K562 (cell line): ENCODE results near the gene COQ9. TPM values are rescaled to one million over a fixed set of nuclear protein-coding genes. Genes with fewer than 3 reads are reported as not detected.

ENCODE experiments used
- ATAC-seq: fragments of 200-7000 bp; cut with Tn5 transposase; 3 replicates; pipeline ENCODE4 v1.9.1; 2020; ENCODE audit warnings: moderate library complexity
- BruUV-seq: library from RNA; stranded (reverse); fragments of 400-500 nt; replicated peaks from 2 replicates; lab custom pipeline; 2021; lab: Mats Ljungman, UMichigan
- CTCF ChIA-PET: fragments of 300-600 bp; formaldehyde crosslinking; extraction: SDS; loops from one replicate; lab custom pipeline; 2021; ENCODE audit warnings: low intra/inter-chr PET ratio; lab: Yijun Ruan, JAX
- POLR2A ChIA-PET: fragments of 300-600, 350-650 bp; sonication (Branson Sonifier 250); formaldehyde crosslinking; extraction: SDS; loops from one replicate; lab custom pipeline; 2021; ENCODE audit warnings: antibody characterized with exemption, inconsistent platforms; lab: Yijun Ruan, JAX
- DNase-seq, 4 experiments: peaks; one replicate each; pipeline versions ENCODE4 v3.0.0 to v3.0.0-alpha.2; 2011 to 2018; ENCODE audit warnings: low spot score in 3 of 4, mixed read lengths in 3 of 4; ENCODE audit errors: extremely low read depth in 1 of 4
- FAIRE-seq: peaks from 2 replicates; lab custom pipeline; 2011; peaks lifted over from hg19 to GRCh38; lab: Jason Lieb, UNC
- H2AFZ ChIP-seq: 2 replicates; pipeline ENCODE4 v1.6.0; 2011; ENCODE audit warnings: low read depth, low read length, control low read depth, inconsistent platforms
- H3K27ac ChIP-seq: fragments of 200-600 bp; 3 replicates; pipeline ENCODE4 v1.8.0; 2011; ENCODE audit warnings: low read depth, mild to moderate bottlenecking, control low read depth, inconsistent platforms, low read length, moderate library complexity, mixed read lengths; ENCODE audit errors: extremely low read depth
- H3K27me3 ChIP-seq, 2 experiments: fragments of 300-600 bp in 1 of 2; 2 replicates in 1 of 2; 3 replicates in 1 of 2; pipeline versions ENCODE4 v1.6.0 to v1.8.0; 2011; ENCODE audit warnings: inconsistent platforms in 2 of 2, low read length in 2 of 2, mild to moderate bottlenecking in 1 of 2, mixed read lengths in 1 of 2, moderate library complexity in 1 of 2; ENCODE audit not compliant: control insufficient read depth in 2 of 2, insufficient read depth in 2 of 2
- H3K36me3 ChIP-seq: fragments of 300-600 bp; 3 replicates; pipeline ENCODE4 v1.8.0; 2011; ENCODE audit warnings: mild to moderate bottlenecking, low read length, inconsistent platforms; ENCODE audit not compliant: control insufficient read depth, insufficient read depth
- H3K4me1 ChIP-seq, 2 experiments: fragments of 200-600 bp in 1 of 2; replicated peaks in 1 of 2; 2 replicates in 1 of 2; 3 replicates in 1 of 2; pipeline versions ENCODE4 v1.5.1 to v1.8.0; 2011; ENCODE audit warnings: inconsistent platforms in 2 of 2, low read length in 2 of 2, mild to moderate bottlenecking in 1 of 2, mixed read lengths in 1 of 2, moderate library complexity in 1 of 2; ENCODE audit not compliant: control insufficient read depth in 2 of 2, insufficient read depth in 2 of 2
- H3K4me2 ChIP-seq: 2 replicates; pipeline ENCODE4 v1.6.1; 2011; ENCODE audit warnings: low read length, control low read depth, inconsistent platforms, mixed read lengths; ENCODE audit not compliant: insufficient read depth
- H3K4me3 ChIP-seq: fragments of 200-600 bp; sonication (generic), shearing (Covaris generic); 2 replicates; pipeline ENCODE4 v1.5.1; 2016; ENCODE audit warnings: control low read depth, inconsistent platforms
- H3K79me2 ChIP-seq: fragments of 200-600 bp; 3 replicates; pipeline ENCODE4 v1.8.0; 2011; ENCODE audit warnings: low read length, inconsistent platforms; ENCODE audit not compliant: control insufficient read depth, insufficient read depth
- H3K9ac ChIP-seq, 2 experiments: 2 replicates each; pipeline versions ENCODE4 v1.6.0 to v1.6.1; 2011; ENCODE audit warnings: low read depth in 2 of 2, low read length in 2 of 2, control low read depth in 1 of 2, inconsistent platforms in 1 of 2, mild to moderate bottlenecking in 1 of 2, mixed read lengths in 1 of 2; ENCODE audit not compliant: insufficient read depth in 1 of 2
- H3K9me1 ChIP-seq: one replicate; pipeline ENCODE4 v1.6.0; 2011; ENCODE audit warnings: inconsistent platforms, mild to moderate bottlenecking, low read length, moderate library complexity; ENCODE audit not compliant: control insufficient read depth, insufficient read depth
- H3K9me3 ChIP-seq: replicated peaks from 2 replicates; pipeline ENCODE4 v1.5.1; 2011; ENCODE audit warnings: low read depth, low read length, inconsistent platforms; ENCODE audit not compliant: control insufficient read depth, insufficient read depth
- H4K20me1 ChIP-seq: replicated peaks from 2 replicates; pipeline ENCODE4 v1.6.1; 2011; ENCODE audit warnings: low read length, inconsistent platforms, mixed read lengths; ENCODE audit not compliant: control insufficient read depth, insufficient read depth
- BRCA1 ChIP-seq, 2 experiments: fragments of 450-650 bp in 1 of 2; sonication (generic) in 1 of 2; formaldehyde crosslinking in 1 of 2; IDR thresholded peaks; 2 replicates each; pipeline versions ENCODE4 v1.5.0 to v1.6.1; 2017 to 2020; ENCODE audit warnings: mild to moderate bottlenecking in 1 of 2, missing genetic modification reagents in 1 of 2
- DMBX1 ChIP-seq: fragments of 250-450 bp; sonication (Bioruptor Pico); IDR thresholded peaks from 2 replicates; pipeline ENCODE4 v1.8.0; 2022; ENCODE audit warnings: inconsistent platforms, mild to moderate bottlenecking, moderate library complexity, borderline replicate concordance
- EGR1 ChIP-seq: fragments of 450-650 bp; conservative IDR thresholded peaks from 2 replicates; pipeline ENCODE4 v1.6.1; 2017; ENCODE audit warnings: mild to moderate bottlenecking
- HNRNPL ChIP-seq: fragments of 200-400 bp; formaldehyde crosslinking; IDR thresholded peaks from 2 replicates; pipeline ENCODE4 v1.6.1; 2017; ENCODE audit warnings: low read depth, mild to moderate bottlenecking, low read length
- SNIP1 ChIP-seq: fragments of 450-650 bp; IDR thresholded peaks from 2 replicates; pipeline ENCODE4 v1.7.1; 2017; ENCODE audit warnings: low read depth, mild to moderate bottlenecking
- TCF7L2 ChIP-seq: fragments of 150-350 bp; IDR thresholded peaks from 2 replicates; pipeline ENCODE4 v1.6.1; 2016; ENCODE audit warnings: low read depth, mild to moderate bottlenecking, low read length, moderate library complexity
- ZBTB17 ChIP-seq: fragments of 450-650 bp; formaldehyde crosslinking; IDR thresholded peaks from 2 replicates; pipeline ENCODE4 v1.4.0; 2020; ENCODE audit warnings: mild to moderate bottlenecking
- ZNF217 ChIP-seq: sonication (generic); formaldehyde crosslinking; IDR thresholded peaks from 2 replicates; pipeline ENCODE4 v1.8.0; 2022; ENCODE audit warnings: mild to moderate bottlenecking, missing genetic modification reagents
- WGBS: fragments of 100-300 bp; shearing (Covaris generic); methylation state at CpG from one replicate; pipeline ENCODE4 v1.1.6; 2016; ENCODE audit warnings: low coverage, mixed read lengths; ENCODE audit not compliant: insufficient coverage; ENCODE audit errors: missing lambda C conversion rate; 5-methylcytosine and 5-hydroxymethylcytosine counted together
- in situ Hi-C: fragments of 300-500 bp; cut with MboI; formaldehyde crosslinking; loops from 4 replicates; pipeline ENCODE4 v1.15.0; 2018; ENCODE audit warnings: inconsistent platforms, mixed read lengths
- intact Hi-C: fragments of 100-400 bp; cut with micrococcal nuclease; formaldehyde crosslinking; loops from 2 replicates; pipeline ENCODE4 v1.14.2; 2022
- polyA plus RNA-seq, 8 experiments: library from polyadenylated mRNA; depleted of rRNA in 4 of 8; stranded (reverse) in 5 of 8; unstranded in 3 of 8; fragments of >200 nt; fragmentation: Nextera tagmentation in 2 of 8; fragmentation: Illumina TruSeq in 1 of 8; extraction: Ambion mirVana in 2 of 8; extraction: Trizol in 1 of 8; gene quantifications; 2 replicates each; pipeline versions ENCODE4 v1.2.1 to v1.2.3, GENCODE V29; 2011 to 2014; ENCODE audit warnings: inconsistent platforms in 1 of 8, missing spikeins in 1 of 8
- total RNA-seq, 7 experiments: library from RNA; depleted of rRNA in 6 of 7; stranded (reverse); fragments of >200 nt in 6 of 7; fragmentation: Illumina TruSeq in 2 of 7; extraction: Trizol in 2 of 7; gene quantifications; 2 replicates each; pipeline versions ENCODE4 v1.2.1 to v1.2.3, GENCODE V29; 2011 to 2021; ENCODE audit warnings: low replicate concordance in 1 of 7
- TF ChIP-seq, protein P1 (sequence below): fragments of 450-650 bp; IDR thresholded peaks from 2 replicates; pipeline ENCODE4 v1.7.1; 2018; ENCODE audit warnings: mild to moderate bottlenecking, low read depth; ENCODE audit not compliant: partially characterized antibody
- TF ChIP-seq, protein P2 (sequence below): fragments of 250-450 bp; sonication (Bioruptor Pico); IDR thresholded peaks from 2 replicates; pipeline ENCODE4 v1.4.0; 2020; ENCODE audit warnings: mild to moderate bottlenecking, moderate library complexity, borderline replicate concordance
- TF ChIP-seq, protein P3 (sequence below): fragments of 450-650 bp; IDR thresholded peaks from 2 replicates; pipeline ENCODE4 v1.6.1; 2018; ENCODE audit not compliant: partially characterized antibody

Gene COQ9
- total and polyA plus RNA-seq, 9 of the 15 experiments (the other 6 are each of a cell fraction or from before 2014, with no cell fraction given) = 35.0 to 139 (median 71.4) TPM

DNA sequence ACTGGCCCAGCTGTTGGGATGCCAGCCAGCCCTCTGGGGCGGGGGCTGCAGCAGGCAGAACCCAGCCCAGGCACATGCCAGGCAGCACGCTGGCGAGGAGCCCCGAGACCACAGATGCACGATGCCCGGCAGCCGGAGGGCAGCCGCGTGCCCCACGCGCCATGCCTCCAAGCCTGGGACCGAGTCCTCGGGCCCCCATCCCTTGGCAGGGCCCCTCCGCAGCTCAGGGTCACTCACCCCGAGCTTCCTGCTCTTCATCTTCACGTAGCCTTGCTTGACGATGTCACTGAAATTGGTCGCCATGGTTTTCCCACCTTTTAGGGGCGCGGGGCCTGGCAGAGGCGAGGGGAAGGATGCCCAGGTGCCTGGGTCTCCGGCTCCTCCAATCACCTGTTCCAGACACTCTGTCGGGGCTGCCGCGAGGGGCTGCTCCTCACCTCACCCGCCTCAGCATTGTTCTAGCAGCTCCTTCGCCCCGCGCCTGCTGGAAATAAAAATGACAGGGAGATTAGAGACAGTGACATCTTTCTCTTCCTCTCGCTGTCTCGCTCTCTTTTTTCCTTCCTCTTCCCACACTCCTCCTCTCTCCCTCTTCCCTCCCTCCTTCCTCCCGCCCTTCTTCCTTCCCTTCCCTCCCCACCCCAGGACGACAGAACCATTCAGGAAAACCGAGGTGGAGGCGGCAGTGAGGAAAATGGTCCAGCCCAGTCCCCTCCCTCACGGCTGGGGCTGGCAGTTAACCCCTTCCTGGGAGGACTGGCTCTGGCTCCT is 32.1 kb downstream of the COQ9 start:
- FAIRE-seq (no peak), ATAC-seq (no peak), DNase-seq (peak in 1 of 4 experiments; percentile 23)
- no peak overlapping the region for H3K27ac ChIP-seq
- intact Hi-C loops (no loop called here), in situ Hi-C loops (loop anchor here (5.0 kb wide), 1 partner anchor 38 kb away; no protein-coding TSS in a partner anchor)
- H3K9me1 ChIP-seq = no peaks in the 10 kb centered on the region
- BruUV-seq = no TSS peak
- no peaks in the 10 kb centered on the region for H3K79me2 ChIP-seq
- ChIA-PET CTCF (no interaction called here), POLR2A (interaction anchor here (0.7 to 1.1 kb wide), 2 partner anchors 17 to 49 kb away, joined by 3 to 6 read pairs; partner anchors contain the start of gene POLR2C)
- peak overlapping the region; percentile 58 for H3K4me2 ChIP-seq
- no peaks in the 10 kb centered on the region for H3K9me3 ChIP-seq
- peaks cover 27 to 59% of the 10 kb centered on the region in 2 experiments for H3K4me1 ChIP-seq
- H3K36me3 ChIP-seq = 0 out of 3 replicates have a peak, but pooled peaks cover 3% of the 10 kb centered on the region
- H3K27me3 ChIP-seq = no peaks in the 10 kb centered on the region
- H4K20me1 ChIP-seq = no peaks in the 10 kb centered on the region
- WGBS = 80% methylated on average over 27 of the region's 36 CpGs
- H3K4me3 ChIP-seq = no peak overlapping the region
- H2AFZ ChIP-seq = peak overlapping the region; percentile 80
- H3K9ac ChIP-seq = peak overlapping the region; percentile 26 to 83; a peak in 2 of 4 replicates
- no peak for TF ChIP-seq SNIP1
- peak; percentile 68; the same call in 1 of the 2 replicates for TF ChIP-seq HNRNPL
- TF ChIP-seq ZNF217 (CRISPR knock-in tag) = no peak
- no peak for TF ChIP-seq DMBX1 (CRISPR knock-in tag)
- TF ChIP-seq, protein P1, sequence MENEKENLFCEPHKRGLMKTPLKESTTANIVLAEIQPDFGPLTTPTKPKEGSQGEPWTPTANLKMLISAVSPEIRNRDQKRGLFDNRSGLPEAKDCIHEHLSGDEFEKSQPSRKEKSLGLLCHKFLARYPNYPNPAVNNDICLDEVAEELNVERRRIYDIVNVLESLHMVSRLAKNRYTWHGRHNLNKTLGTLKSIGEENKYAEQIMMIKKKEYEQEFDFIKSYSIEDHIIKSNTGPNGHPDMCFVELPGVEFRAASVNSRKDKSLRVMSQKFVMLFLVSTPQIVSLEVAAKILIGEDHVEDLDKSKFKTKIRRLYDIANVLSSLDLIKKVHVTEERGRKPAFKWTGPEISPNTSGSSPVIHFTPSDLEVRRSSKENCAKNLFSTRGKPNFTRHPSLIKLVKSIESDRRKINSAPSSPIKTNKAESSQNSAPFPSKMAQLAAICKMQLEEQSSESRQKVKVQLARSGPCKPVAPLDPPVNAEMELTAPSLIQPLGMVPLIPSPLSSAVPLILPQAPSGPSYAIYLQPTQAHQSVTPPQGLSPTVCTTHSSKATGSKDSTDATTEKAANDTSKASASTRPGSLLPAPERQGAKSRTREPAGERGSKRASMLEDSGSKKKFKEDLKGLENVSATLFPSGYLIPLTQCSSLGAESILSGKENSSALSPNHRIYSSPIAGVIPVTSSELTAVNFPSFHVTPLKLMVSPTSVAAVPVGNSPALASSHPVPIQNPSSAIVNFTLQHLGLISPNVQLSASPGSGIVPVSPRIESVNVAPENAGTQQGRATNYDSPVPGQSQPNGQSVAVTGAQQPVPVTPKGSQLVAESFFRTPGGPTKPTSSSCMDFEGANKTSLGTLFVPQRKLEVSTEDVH = no peak
- TF ChIP-seq TCF7L2 = peak; percentile 48; the same call in 1 of the 2 replicates
- TF ChIP-seq ZBTB17 (CRISPR knock-in tag) = no peak
- TF ChIP-seq, protein P2, sequence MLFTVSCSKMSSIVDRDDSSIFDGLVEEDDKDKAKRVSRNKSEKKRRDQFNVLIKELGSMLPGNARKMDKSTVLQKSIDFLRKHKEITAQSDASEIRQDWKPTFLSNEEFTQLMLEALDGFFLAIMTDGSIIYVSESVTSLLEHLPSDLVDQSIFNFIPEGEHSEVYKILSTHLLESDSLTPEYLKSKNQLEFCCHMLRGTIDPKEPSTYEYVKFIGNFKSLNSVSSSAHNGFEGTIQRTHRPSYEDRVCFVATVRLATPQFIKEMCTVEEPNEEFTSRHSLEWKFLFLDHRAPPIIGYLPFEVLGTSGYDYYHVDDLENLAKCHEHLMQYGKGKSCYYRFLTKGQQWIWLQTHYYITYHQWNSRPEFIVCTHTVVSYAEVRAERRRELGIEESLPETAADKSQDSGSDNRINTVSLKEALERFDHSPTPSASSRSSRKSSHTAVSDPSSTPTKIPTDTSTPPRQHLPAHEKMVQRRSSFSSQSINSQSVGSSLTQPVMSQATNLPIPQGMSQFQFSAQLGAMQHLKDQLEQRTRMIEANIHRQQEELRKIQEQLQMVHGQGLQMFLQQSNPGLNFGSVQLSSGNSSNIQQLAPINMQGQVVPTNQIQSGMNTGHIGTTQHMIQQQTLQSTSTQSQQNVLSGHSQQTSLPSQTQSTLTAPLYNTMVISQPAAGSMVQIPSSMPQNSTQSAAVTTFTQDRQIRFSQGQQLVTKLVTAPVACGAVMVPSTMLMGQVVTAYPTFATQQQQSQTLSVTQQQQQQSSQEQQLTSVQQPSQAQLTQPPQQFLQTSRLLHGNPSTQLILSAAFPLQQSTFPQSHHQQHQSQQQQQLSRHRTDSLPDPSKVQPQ = no peak
- TF ChIP-seq BRCA1 (IDR thresholded peaks at IDR 0.05) = no peak
- TF ChIP-seq BRCA1 (CRISPR knock-in tag; IDR thresholded peaks at IDR 0.05) = no peak
- TF ChIP-seq, protein P3, sequence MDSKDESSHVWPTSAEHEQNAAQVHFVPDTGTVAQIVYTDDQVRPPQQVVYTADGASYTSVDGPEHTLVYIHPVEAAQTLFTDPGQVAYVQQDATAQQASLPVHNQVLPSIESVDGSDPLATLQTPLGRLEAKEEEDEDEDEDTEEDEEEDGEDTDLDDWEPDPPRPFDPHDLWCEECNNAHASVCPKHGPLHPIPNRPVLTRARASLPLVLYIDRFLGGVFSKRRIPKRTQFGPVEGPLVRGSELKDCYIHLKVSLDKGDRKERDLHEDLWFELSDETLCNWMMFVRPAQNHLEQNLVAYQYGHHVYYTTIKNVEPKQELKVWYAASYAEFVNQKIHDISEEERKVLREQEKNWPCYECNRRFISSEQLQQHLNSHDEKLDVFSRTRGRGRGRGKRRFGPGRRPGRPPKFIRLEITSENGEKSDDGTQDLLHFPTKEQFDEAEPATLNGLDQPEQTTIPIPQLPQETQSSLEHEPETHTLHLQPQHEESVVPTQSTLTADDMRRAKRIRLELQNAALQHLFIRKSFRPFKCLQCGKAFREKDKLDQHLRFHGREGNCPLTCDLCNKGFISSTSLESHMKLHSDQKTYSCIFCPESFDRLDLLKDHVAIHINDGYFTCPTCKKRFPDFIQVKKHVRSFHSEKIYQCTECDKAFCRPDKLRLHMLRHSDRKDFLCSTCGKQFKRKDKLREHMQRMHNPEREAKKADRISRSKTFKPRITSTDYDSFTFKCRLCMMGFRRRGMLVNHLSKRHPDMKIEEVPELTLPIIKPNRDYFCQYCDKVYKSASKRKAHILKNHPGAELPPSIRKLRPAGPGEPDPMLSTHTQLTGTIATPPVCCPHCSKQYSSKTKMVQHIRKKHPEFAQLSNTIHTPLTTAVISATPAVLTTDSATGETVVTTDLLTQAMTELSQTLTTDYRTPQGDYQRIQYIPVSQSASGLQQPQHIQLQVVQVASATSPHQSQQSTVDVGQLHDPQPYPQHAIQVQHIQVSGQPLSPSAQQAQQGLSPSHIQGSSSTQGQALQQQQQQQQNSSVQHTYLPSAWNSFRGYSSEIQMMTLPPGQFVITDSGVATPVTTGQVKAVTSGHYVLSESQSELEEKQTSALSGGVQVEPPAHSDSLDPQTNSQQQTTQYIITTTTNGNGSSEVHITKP = peak; percentile 95
- no peak for TF ChIP-seq EGR1
